Keratinocyte (primary cell): ENCODE results near the gene CD2. TPM values are rescaled to one million over a fixed set of nuclear protein-coding genes. Genes with fewer than 3 reads are reported as not detected.

Experiments used
- DNase-seq: peaks from one replicate; pipeline ENCODE4 v3.0.0-alpha.2; 2011; ENCODE audit warnings: low read depth, missing footprints, low spot score
- FAIRE-seq: peaks from 2 replicates; lab custom pipeline; 2011; peaks lifted over from hg19 to GRCh38; lab: Jason Lieb, UNC
- H2AFZ ChIP-seq: 2 replicates; pipeline ENCODE4 v1.6.0; 2012; ENCODE audit warnings: low read length, control low read depth, inconsistent platforms; ENCODE audit not compliant: control insufficient read depth
- H3K27ac ChIP-seq: 2 replicates; pipeline ENCODE4 v1.5.1; 2011; ENCODE audit warnings: low read length; ENCODE audit not compliant: control insufficient read depth, insufficient read depth
- H3K27me3 ChIP-seq: 3 replicates; pipeline ENCODE4 v1.6.0; 2011; ENCODE audit warnings: low read length; ENCODE audit not compliant: control insufficient read depth, insufficient read depth; ENCODE audit errors: extremely low read depth
- H3K36me3 ChIP-seq, 2 experiments: 2 replicates in 1 of 2; 3 replicates in 1 of 2; pipeline ENCODE4 v1.5.1; 2011; ENCODE audit warnings: low read length in 2 of 2, mild to moderate bottlenecking in 1 of 2; ENCODE audit not compliant: control insufficient read depth in 2 of 2, insufficient read depth in 2 of 2; ENCODE audit errors: extremely low read depth in 1 of 2
- H3K4me1 ChIP-seq: 3 replicates; pipeline ENCODE4 v1.5.1; 2011; ENCODE audit warnings: low read length; ENCODE audit not compliant: control insufficient read depth, insufficient read depth; ENCODE audit errors: extremely low read depth
- H3K4me2 ChIP-seq: 3 replicates; pipeline ENCODE4 v1.6.0; 2011; ENCODE audit warnings: low read depth, low read length; ENCODE audit not compliant: control insufficient read depth, insufficient read depth; ENCODE audit errors: extremely low read depth
- H3K4me3 ChIP-seq, 3 experiments: fragments of 200-600 bp in 1 of 3; sonication (generic) in 1 of 3; 2 replicates in 2 of 3; 3 replicates in 1 of 3; pipeline ENCODE4 v1.5.1; 2011 to 2016; ENCODE audit warnings: low read length in 3 of 3, mild to moderate bottlenecking in 3 of 3, control low read depth in 2 of 3, inconsistent platforms in 1 of 3, low read depth in 1 of 3, mixed read lengths in 1 of 3, mixed run types in 1 of 3, moderate library complexity in 1 of 3; ENCODE audit not compliant: control insufficient read depth in 2 of 3, insufficient read depth in 2 of 3; ENCODE audit errors: extremely low read depth in 1 of 3
- H3K79me2 ChIP-seq: 2 replicates; pipeline ENCODE4 v1.6.0; 2012; ENCODE audit warnings: low read length; ENCODE audit not compliant: control insufficient read depth, insufficient read depth
- H3K9ac ChIP-seq: 3 replicates; pipeline ENCODE4 v1.6.0; 2011; ENCODE audit warnings: low read length; ENCODE audit not compliant: control insufficient read depth, insufficient read depth; ENCODE audit errors: extremely low read depth
- H3K9me1 ChIP-seq: 3 replicates; pipeline ENCODE4 v1.6.0; 2011; ENCODE audit warnings: low read length; ENCODE audit not compliant: control insufficient read depth, insufficient read depth; ENCODE audit errors: extremely low read depth
- H3K9me3 ChIP-seq: 2 replicates; pipeline ENCODE4 v1.5.1; 2012; ENCODE audit warnings: low read depth, low read length; ENCODE audit not compliant: control insufficient read depth
- H4K20me1 ChIP-seq: 3 replicates; pipeline ENCODE4 v1.6.0; 2011; ENCODE audit warnings: low read length; ENCODE audit not compliant: control insufficient read depth, insufficient read depth; ENCODE audit errors: extremely low read depth
- CTCF ChIP-seq, 3 experiments: IDR thresholded peaks in 1 of 3; conservative IDR thresholded peaks in 1 of 3; optimal IDR thresholded peaks in 1 of 3; 2 replicates in 2 of 3; 3 replicates in 1 of 3; pipeline versions ENCODE3 to v1.5.1; 2011; ENCODE audit warnings: low read length in 3 of 3, mild to moderate bottlenecking in 3 of 3, moderate library complexity in 2 of 3, control low read depth in 1 of 3, inconsistent platforms in 1 of 3; ENCODE audit not compliant: insufficient read depth in 2 of 3; ENCODE audit errors: extremely low read depth in 1 of 3
- EZH2 ChIP-seq: IDR thresholded peaks from one replicate; pipeline ENCODE4 v1.6.1; 2012; ENCODE audit warnings: inconsistent platforms, mild to moderate bottlenecking, low read length, moderate library complexity
- dilution Hi-C: fragments of 300-500 bp; cut with MboI; formaldehyde crosslinking; loops from one replicate; pipeline ENCODE4 v1.7.0; 2020; ENCODE audit warnings: low sequenced_read_pairs; ENCODE audit not compliant: extremely low pct_ligation_motif_present
- polyA plus RNA-seq, 5 experiments: library from polyadenylated mRNA; depleted of rRNA in 3 of 5; stranded (reverse) in 3 of 5; stranded (forward) in 1 of 5; unstranded in 1 of 5; fragments of >200 nt; gene quantifications; 1 replicate in 1 of 5; 2 replicates in 3 of 5; 3 replicates in 1 of 5; pipeline versions ENCODE4 v1.2.1 to v1.2.3, GENCODE V29; 2011 to 2012; ENCODE audit warnings: missing spikeins in 2 of 5, low read depth in 1 of 5, low replicate concordance in 1 of 5

Gene CD2
- polyA plus RNA-seq, 1 donor (not counting 4 experiments of a cell fraction or from before 2014, with no cell fraction given): not detected

- H3K4me2 ChIP-seq: no peak overlapping the region
- H3K4me1 ChIP-seq: peaks cover 6% of the 10 kb centered on the region
- TF ChIP-seq CTCF (optimal IDR thresholded peaks at IDR 0.05 in 1 of 3, IDR thresholded peaks at IDR 0.05 in 1 of 3, conservative IDR thresholded peaks at IDR 0.05 in 1 of 3; ENCODE audit: extremely low read depth in 1 of 3, insufficient read depth in 2 of 3, low read length in 3 of 3) (no peak), EZH2 (no peak)
- dilution Hi-C loops: no loop called here
- DNase-seq (no peak), FAIRE-seq (no peak)
- H3K27ac ChIP-seq: no peak overlapping the region
- no peaks in the 10 kb centered on the region for H3K27me3 ChIP-seq
- no peaks in the 10 kb centered on the region for H3K79me2 ChIP-seq
- H3K9me1 ChIP-seq: no peaks in the 10 kb centered on the region
- no peaks in the 10 kb centered on the region for H4K20me1 ChIP-seq
- H3K36me3 ChIP-seq: no peaks in the 10 kb centered on the region
- H3K9me3 ChIP-seq: peaks cover 2% of the 10 kb centered on the region
- no peak overlapping the region for H3K4me3 ChIP-seq
- no peak overlapping the region for H3K9ac ChIP-seq
- H2AFZ ChIP-seq: no peak overlapping the region
Observed at GRCh38 chr1:116766616-116767469, 12.6 kb downstream of the CD2 start.

GRCh38 chr1:116767782-116768382 lies 13.7 kb downstream of the CD2 start:
- Histone ChIP-seq H2AFZ (no peak overlapping the region), H3K9ac (no peak overlapping the region), H3K36me3 (no peaks in the 10 kb centered on the region), H3K4me1 (peaks cover 6% of the 10 kb centered on the region), H3K27ac (no peak overlapping the region), H3K4me3 (no peak overlapping the region), H3K27me3 (no peaks in the 10 kb centered on the region), H3K9me1 (no peaks in the 10 kb centered on the region), H3K9me3 (peaks cover 2% of the 10 kb centered on the region), H3K4me2 (no peak overlapping the region), H3K79me2 (no peaks in the 10 kb centered on the region), H4K20me1 (no peaks in the 10 kb centered on the region)
- no peak for TF ChIP-seq CTCF (optimal IDR thresholded peaks at IDR 0.05 in 1 of 3, IDR thresholded peaks at IDR 0.05 in 1 of 3, conservative IDR thresholded peaks at IDR 0.05 in 1 of 3; ENCODE audit: extremely low read depth in 1 of 3, insufficient read depth in 2 of 3, low read length in 3 of 3)
- no peak for TF ChIP-seq EZH2
- dilution Hi-C loops: no loop called here
- FAIRE-seq (no peak), DNase-seq (no peak)
